GM18909 (cell line): ENCODE measurements around the gene PODN.

ENCODE experiments used
- ATAC-seq: cut with Tn5 transposase; IDR thresholded peaks from one replicate; pipeline ENCODE4 v1.9.1; 2021; ENCODE audit warnings: mild to moderate bottlenecking; ENCODE audit not compliant: unreplicated experiment, poor library complexity

PODN gene

GRCh38 chr1:53111693-53112092, 49.7 kb downstream of the PODN start:
- no peak for ATAC-seq

DNA sequence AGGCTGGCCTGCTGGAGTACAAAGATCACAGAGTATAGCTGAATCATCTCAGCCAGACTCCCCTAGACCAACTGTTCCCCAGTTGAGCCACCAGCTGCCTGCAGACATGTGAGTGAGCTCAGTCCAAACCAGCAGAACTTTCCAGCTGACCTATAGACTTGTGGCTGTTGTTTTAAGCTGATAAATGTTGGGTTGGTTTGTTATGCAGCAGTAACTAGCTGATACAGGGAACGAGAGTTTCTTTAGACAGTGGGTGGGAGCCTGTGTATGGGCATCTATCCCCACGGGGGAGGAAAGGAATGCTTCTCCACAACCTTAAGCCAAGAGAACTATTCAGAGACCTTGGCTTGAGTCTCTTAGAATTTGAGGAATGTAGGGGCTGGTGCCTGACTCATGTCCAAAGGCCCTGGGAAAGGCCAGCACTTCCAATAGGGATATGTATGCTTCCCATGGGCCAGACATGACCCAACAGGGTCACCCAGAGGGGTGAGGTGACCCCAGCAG, 50.3 kb downstream of the PODN start:
- no peak for ATAC-seq

DNA sequence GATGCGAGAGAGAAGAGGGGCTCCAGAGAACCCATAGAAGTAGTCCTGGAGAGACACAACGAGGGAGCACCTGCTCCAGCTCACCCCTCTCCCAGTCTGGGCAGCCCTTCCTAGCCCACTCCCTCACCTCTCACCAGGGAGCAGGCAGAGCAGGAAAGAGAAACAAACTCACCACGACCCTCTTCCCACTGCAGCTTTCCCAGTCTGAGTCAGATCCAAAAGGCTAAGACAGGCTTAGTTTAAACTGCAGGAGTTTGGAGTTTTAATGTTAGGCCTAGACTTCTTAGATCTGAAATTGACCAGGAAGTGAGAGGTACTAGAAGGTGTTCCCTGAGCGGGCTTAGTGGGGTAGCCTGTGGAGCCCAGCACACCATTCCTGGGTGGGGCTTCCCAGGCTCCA, 50.8 kb downstream of the PODN start:
- no peak for ATAC-seq

DNA sequence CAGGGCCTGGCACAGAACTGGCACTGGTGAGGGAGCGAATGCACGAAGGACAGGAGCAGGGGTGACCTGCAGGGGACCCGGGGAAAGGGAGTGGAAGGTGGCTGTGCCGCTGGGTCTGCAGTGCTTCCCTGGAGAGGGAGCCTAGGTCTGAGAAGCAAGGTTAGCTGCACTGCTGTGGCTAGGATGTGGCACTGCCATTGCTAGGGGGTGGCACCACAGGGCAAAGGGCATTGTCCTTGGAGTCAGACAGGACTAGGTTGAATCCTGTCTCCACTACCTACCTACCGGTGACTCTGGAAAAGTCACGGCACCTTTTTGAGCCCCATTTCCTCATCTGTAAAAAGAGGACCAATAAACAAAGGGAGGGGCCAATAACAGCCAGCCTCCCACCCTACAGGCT, 52.1 kb downstream of the PODN start:
- ATAC-seq = no peak

DNA sequence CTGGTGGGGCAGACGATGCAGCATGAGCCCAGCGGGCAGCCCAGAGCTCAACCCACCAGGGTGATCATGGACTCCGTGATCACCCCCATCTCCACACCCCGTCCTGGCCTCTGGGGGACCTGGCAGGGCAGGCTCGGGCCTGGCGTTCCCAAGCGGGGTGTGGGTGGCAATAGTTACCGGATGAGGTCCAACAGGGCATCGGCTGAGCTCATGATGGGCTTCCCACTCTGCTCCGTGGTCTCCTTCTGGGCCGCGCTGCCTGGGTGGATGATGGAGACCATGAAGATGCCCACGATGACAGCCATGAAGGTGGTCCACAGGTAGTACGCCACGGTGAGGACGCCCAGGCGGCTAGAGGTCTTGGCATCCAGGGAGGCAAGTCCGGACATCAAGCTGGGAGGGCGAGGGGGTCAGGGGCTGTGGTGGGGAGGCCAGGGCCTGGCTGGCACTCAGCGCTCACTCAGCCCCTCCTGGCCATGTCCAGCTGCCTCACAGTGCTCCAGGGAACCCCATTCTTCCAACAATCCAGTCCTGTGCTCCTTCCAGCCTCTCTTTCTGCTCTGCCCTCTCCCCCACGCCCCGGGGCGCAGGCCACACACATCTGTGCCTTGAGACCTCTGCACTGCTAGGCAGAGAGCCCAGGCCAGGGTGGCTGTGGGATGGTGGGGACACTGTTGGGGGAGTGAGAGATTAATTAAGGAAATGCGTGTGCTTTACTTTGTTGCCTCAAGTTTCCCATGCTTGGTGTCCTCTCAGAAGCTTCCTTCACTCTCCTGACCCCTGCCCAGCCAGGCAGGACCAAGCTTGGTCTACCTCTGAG, 52.8 kb downstream of the PODN start:
- ATAC-seq = no peak

DNA sequence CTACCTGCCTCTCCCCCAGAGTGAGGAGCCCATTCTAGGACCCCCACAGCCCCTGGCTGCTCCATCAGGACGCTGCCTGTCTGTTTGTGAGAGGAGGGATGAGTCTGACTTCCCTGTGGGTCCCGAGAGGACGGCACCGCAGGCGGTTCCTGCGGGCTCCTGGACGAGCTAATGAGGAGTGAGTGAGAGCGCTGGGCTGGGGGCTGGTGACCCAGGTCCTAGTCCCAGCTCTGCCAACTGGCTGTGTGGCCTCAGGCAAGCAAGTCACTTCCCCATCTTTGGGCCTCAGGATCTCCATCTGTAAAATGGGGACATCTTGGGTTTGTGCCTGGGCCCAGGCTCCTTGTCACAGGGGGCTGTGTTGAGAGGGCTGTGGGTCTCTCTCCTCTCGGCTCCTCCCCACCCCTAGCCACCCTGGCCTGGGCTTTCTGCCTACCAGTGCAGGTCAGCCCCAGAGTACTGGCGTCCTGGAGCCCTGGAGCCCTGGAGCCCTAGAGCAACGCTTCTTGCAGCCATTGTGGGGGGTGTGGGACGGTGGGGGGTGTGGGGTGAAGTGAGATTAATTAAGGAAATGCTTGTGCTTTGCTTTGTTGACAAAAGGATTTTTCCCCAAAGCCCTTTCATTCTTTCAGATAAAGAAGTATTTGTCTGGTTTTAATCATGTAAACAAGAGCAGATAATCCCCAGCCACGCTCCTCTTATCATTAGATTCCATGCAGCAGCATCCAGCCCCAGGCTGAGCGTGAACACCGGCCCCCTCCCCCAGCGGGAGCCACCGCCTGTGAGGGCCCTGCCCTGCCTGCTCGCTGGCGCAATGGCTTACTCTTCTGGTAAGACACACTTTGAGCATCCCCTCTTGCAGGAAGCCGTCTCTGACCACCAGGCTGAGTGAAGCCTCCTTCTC, 53.6 kb downstream of the PODN start:
- no peak for ATAC-seq

DNA sequence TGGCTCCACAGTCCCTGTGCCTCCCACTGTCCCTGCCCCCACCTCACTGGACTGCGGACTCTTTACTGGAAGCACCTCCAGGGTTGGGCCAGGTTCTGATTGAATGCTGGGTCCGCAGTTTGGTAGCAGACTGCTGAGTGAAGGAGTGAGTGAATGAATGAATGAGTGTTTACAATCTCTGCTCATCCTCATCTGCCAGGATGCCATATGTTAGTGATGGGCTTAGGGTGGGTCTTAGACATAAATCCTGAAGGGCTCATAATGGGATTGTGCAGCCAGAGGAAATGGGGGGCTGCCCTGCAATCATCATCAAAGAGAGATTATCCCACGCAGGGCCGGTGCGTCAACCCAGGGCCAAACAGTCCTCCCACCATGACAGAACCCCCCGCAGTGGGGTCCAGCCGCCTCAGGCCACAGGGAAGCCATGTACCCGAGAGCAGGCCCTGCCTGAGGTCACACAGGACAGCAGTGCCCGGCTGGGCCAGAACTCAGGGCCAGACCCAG, 54.3 kb downstream of the PODN start:
- ATAC-seq = no peak

GRCh38 chr1:53116933-53117600, 55.1 kb downstream of the PODN start:
- ATAC-seq = no peak

DNA sequence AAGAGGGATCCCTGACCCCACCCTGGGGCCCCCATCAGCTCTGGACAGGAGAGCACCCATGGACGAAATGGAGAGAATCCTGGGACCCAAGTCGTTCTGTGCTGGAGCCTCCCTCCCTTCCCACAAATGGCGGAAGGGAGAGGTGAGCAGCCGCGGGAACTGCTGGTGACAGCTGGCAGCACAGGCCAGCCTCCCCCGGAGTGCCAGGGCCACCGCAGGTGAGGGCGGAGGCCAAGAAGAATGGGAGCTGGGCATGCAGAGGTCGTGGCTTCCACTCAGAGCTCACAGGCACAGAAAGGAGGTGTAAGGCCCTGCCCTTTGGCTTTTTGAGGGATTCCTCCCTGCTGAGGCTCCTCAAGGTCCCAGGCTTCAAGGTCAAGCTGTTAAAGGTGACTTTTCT, 55.8 kb downstream of the PODN start:
- no peak for ATAC-seq

DNA sequence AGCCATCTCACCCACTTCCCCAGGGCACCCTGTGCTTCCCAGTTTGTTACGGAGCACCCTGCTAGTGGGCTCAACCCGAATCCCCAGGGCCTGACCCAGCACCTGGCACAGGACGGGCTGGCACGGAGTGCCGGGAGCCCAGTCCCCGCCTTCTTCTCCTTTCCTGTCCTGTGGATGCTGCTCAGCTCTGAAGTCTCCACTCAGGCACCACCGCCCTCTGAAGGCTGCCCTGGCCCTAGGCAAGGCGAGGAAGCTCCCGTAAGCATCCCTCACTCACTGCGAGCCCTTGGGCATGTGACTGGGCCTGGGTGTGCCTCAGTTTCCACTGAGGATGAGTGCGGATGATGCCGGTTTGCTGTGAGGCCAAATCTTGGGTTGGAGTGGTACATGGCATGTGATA, 58.6 kb downstream of the PODN start:
- no peak for ATAC-seq

- ATAC-seq = no peak
Observed at GRCh38 chr1:53121319-53122172, 59.5 kb downstream of the PODN start.

DNA sequence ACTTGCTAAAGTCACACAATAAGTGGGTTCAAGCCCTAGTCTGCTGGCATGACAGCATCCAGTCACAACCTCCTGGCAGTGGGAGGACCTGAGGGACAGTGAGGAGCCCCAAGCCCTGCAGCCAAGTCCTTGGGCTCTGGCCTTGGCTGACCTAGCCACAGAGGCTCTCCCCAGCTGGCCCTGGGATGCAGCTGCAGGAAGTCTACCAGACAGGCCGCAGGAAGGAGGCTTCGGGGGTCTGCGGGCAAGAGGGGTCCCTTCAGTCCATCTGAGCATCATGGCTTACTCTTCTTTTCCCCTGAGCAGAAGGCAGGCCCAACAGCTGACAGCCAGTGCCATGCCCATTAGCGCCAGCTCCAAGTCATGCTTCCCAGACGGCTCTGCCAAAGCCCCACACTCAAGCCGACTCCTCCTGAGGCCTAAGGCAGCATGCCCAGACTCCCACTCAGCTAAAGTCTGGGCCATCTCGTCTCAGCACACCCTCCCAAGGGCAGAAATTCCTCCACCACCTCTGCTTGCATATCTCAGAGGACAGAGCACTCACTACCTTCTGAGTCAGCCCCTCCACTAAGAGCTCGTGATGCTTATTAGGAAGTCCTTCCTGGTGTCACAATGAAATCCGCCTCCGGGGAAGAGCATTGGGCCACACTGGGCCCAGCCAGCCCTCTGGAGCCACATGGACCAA, 60.3 kb downstream of the PODN start:
- no peak for ATAC-seq

DNA sequence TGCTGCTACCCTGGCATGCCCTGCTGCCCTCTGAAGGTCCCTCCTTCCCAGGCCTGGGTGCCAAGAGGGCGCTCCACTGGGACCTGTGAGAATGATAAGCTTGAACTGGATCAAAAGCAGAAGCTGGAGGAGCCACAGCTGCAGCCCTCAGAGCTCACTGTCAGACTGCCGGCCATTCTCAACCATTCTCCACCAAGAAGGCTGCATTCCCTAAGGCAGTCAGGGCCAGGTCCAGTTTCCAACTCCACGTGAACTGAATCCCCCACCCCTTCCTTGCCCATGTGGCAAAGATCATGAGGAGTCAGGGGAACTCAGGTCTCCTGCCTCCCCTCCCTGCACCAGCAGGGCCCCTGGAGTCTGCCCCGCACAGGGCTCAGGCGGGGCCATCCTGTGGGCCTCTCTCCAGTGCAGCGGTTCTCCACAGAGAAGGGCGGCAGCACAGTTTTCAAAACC, 61.0 kb downstream of the PODN start:
- ATAC-seq = no peak

GRCh38 chr1:53123453-53124140, 61.6 kb downstream of the PODN start:
- ATAC-seq = no peak

GRCh38 chr1:53125122-53125521, 63.1 kb downstream of the PODN start:
- ATAC-seq = no peak

- no peak for ATAC-seq
Observed at GRCh38 chr1:53125623-53126360, 63.8 kb downstream of the PODN start.

DNA sequence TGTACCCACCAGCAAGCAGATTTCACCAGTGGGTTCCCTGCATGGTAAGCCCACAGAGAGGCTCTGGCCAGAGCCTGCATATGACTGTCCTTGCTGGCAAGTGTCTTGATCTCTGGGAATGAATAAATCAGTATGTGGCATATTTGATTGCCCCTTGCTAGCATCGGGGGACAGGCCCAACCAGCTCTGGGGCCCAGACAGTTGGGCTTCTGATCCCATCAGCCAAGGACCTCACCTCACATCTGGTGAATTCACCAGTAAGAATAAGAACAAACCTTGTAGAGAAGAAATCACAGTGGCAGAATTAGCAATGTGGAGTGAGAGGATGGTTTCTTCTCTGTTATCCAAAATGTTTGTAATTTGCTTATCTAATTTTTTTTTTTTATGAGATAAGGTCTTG, 64.5 kb downstream of the PODN start:
- no peak for ATAC-seq

DNA sequence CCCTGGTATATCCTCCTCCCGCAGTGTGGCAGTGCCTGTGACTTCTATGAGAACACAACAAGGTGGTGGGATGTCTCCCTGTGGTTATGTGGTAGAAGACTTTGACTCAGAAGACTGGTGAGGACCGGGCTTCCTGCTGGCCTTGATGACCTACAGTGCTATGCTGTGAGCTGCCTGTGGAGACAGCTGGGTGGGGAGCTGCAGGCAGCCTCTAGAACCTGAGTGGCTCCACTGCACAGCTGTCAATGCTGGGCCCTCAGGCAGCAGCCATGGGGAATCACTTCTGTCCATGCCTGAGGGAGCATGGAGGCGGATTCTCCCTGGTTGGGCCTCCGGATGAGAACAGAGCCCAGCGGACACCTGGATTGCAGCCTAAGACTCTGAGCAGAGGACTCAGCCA, 65.5 kb downstream of the PODN start:
- no peak for ATAC-seq
